Transverse colon (tissue), 3 donors: ENCODE measurements around the gene ATP2B1.

Experiments used
- EP300 ChIP-seq: sonication (generic); formaldehyde crosslinking; IDR thresholded peaks from one replicate; pipeline ENCODE4 v1.6.1; 2017; ENCODE audit warnings: antibody characterized with exemption, low read depth
- POLR2A ChIP-seq: fragments of 450-650 bp; IDR thresholded peaks from one replicate; pipeline ENCODE4 v1.6.1; 2016; ENCODE audit warnings: antibody characterized with exemption, mild to moderate bottlenecking, moderate library complexity
- TF ChIP-seq, protein P1 (sequence below), 5 experiments: fragments of 200-600 bp in 3 of 5; fragments of 450-650 bp in 2 of 5; sonication (generic) in 3 of 5; IDR thresholded peaks; 1 replicate in 2 of 5; 2 replicates in 3 of 5; pipeline ENCODE4 v1.5.1; 2016 to 2017; ENCODE audit warnings: antibody characterized with exemption in 5 of 5, inconsistent platforms in 3 of 5, mild to moderate bottlenecking in 2 of 5, moderate library complexity in 1 of 5

- TF ChIP-seq, protein P1, sequence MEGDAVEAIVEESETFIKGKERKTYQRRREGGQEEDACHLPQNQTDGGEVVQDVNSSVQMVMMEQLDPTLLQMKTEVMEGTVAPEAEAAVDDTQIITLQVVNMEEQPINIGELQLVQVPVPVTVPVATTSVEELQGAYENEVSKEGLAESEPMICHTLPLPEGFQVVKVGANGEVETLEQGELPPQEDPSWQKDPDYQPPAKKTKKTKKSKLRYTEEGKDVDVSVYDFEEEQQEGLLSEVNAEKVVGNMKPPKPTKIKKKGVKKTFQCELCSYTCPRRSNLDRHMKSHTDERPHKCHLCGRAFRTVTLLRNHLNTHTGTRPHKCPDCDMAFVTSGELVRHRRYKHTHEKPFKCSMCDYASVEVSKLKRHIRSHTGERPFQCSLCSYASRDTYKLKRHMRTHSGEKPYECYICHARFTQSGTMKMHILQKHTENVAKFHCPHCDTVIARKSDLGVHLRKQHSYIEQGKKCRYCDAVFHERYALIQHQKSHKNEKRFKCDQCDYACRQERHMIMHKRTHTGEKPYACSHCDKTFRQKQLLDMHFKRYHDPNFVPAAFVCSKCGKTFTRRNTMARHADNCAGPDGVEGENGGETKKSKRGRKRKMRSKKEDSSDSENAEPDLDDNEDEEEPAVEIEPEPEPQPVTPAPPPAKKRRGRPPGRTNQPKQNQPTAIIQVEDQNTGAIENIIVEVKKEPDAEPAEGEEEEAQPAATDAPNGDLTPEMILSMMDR (IDR thresholded peaks at IDR 0.05): no peak
- TF ChIP-seq POLR2A (no peak), EP300 (no peak)
Observed at GRCh38 chr12:89649820-89650219, 58.8 kb downstream of the ATP2B1 start.
